AG04449 (cell line): ENCODE data around the gene NOX5.

ENCODE experiments used
- CTCF ChIA-PET: fragments of 350-600 bp; formaldehyde crosslinking; extraction: SDS; loops from one replicate; lab custom pipeline; 2021; ENCODE audit warnings: antibody characterized with exemption; lab: Yijun Ruan, JAX
- POLR2A ChIA-PET: fragments of 400-600, 350-600 bp; formaldehyde crosslinking; extraction: SDS; loops from one replicate; lab custom pipeline; 2020; ENCODE audit warnings: antibody characterized with exemption, inconsistent platforms; lab: Yijun Ruan, JAX
- DNase-seq: peaks from one replicate; pipeline ENCODE4 v3.0.0-alpha.2; 2010; ENCODE audit warnings: low read depth, low spot score
- H3K4me3 ChIP-seq: 2 replicates; pipeline ENCODE4 v1.5.1; 2011; ENCODE audit warnings: low read depth, mild to moderate bottlenecking, control low read depth, low read length
- TF ChIP-seq, protein P1 (sequence below): IDR thresholded peaks from one replicate; pipeline ENCODE4 v1.5.1; 2011; ENCODE audit warnings: mild to moderate bottlenecking, moderate library complexity, low read length, control low read depth, inconsistent platforms; ENCODE audit not compliant: insufficient read depth; ENCODE audit errors: missing control alignments

NOX5 gene

DNA sequence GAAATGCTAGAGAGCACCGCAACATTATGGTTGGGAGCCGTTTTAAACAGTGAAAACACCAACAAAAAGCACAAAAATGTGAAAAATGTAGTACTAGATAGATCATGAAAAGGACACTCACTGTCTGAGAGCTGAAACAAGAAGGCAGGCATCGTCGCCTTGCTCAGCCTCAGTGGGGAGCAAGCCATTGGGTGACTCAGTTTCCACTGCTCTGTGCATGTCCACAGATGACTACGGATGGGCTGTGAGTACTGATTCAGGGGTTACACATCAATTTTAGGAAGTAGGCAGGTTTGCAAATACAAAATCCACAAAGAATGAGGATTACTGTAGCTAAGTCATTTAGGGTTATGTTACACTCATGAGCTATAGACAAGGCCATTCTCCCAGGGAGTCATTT, 10.8 kb downstream of the NOX5 start:
- ChIA-PET POLR2A (interaction anchor here (1.1 kb wide), 1 partner anchor 9 kb away, joined by 4 read pairs; no protein-coding TSS in a partner anchor), CTCF (interaction anchor here (1.3 kb wide), 1 partner anchor 201 kb away, joined by 3 read pairs; no protein-coding TSS in a partner anchor)
- TF ChIP-seq, protein P1, sequence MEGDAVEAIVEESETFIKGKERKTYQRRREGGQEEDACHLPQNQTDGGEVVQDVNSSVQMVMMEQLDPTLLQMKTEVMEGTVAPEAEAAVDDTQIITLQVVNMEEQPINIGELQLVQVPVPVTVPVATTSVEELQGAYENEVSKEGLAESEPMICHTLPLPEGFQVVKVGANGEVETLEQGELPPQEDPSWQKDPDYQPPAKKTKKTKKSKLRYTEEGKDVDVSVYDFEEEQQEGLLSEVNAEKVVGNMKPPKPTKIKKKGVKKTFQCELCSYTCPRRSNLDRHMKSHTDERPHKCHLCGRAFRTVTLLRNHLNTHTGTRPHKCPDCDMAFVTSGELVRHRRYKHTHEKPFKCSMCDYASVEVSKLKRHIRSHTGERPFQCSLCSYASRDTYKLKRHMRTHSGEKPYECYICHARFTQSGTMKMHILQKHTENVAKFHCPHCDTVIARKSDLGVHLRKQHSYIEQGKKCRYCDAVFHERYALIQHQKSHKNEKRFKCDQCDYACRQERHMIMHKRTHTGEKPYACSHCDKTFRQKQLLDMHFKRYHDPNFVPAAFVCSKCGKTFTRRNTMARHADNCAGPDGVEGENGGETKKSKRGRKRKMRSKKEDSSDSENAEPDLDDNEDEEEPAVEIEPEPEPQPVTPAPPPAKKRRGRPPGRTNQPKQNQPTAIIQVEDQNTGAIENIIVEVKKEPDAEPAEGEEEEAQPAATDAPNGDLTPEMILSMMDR, result no peak
- no peak overlapping the region for H3K4me3 ChIP-seq
- no peak for DNase-seq

DNA sequence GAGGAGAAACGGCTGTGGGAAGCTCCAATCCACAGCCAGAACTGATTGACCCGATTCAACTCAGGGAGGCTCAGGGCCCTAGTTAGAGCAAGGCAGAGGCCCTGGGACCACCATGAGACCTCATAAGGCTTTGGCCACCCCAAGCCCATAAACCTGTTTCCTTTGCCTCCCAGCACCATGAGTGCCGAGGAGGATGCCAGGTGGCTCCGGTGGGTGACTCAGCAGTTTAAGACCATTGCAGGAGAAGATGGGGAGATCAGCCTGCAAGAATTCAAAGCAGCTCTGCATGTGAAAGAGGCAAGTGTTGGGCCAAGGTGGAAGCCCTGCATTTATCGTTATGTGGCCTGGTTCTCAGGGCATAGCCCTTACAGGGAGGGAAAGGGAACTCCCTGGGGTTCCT, 11.9 kb downstream of the NOX5 start:
- ChIA-PET CTCF (interaction anchor here (1.3 kb wide), 1 partner anchor 200 kb away, joined by 3 read pairs; no protein-coding TSS in a partner anchor), POLR2A (interaction anchor here (1.1 kb wide), 1 partner anchor 8 kb away, joined by 4 read pairs; no protein-coding TSS in a partner anchor)
- DNase-seq, result no peak
- TF ChIP-seq, protein P1, result no peak
- no peak overlapping the region for H3K4me3 ChIP-seq

DNA sequence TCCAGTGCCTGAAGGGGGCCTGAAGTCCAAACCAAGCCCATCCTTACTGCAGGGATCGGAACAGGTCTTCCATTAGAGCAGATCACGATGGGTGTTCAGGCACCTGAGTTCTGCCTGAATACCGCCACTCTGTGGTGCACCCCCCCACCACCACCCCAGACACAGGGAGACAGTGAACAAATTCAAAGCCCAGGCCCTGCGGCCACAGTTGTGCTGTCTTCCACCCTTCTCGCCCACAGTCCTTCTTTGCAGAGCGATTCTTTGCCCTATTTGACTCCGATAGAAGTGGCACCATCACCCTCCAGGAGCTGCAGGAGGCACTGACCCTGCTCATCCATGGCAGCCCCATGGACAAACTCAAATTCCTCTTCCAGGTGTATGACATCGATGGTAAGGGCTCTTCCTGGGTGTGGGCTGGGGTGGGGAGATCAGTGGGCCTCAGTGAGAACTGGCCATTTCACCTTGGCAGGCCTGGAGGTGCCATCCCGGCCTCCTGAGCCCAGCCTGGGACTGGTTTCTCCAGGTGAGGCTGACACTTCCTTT, 13.6 kb downstream of the NOX5 start:
- DNase-seq, result no peak
- POLR2A ChIA-PET, result no interaction called here
- H3K4me3 ChIP-seq, result no peak overlapping the region
- TF ChIP-seq, protein P1, result no peak
- CTCF ChIA-PET, result no interaction called here

DNA sequence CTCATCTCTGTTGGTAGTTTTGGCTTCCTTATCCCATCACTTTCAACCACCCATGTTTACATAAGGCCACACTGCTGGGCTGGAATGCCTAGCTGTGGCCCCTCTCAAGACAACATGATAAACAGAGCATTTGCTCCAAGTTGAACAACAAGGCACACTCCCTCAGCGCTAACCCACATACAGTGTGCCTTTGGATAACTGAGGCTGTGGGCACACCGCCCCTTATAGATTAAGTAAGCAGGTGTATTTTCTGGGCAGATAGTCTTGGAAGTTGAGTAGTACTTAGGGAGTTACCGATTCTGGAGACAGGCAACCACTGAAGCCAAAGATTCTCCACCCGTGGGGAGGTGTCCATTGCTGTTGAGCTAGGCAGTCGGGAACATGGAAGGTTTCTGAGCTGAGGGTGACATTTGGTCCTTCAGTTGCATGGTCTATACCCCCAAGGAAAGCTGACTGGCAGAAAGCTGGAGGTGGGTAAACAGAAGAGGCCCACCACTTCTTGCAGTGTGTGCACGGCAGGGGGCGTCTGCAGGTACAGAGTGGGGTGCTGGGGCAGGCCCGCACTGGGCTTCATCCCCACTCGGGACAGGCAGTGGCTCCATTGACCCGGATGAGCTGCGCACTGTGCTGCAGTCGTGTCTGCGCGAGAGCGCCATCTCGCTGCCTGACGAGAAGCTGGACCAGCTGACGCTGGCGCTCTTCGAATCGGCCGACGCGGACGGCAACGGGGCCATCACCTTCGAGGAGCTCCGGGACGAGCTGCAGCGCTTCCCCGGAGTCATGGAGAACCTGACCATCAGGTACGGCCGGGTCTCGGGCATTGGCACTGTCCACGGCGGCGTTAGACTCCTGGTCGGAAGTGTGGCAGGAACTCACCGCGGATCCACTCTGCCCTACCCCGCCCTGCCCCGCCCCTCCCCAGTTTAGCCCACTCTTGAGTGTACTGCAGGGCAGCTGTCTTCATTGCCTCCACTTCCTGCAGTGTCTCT, 16.8 kb downstream of the NOX5 start:
- no peak for DNase-seq
- TF ChIP-seq, protein P1, result peak; percentile 59
- POLR2A ChIA-PET, result no interaction called here
- H3K4me3 ChIP-seq, result peak overlapping the region; percentile 51
- CTCF ChIA-PET, result interaction anchor here (0.6 to 3.5 kb wide), 19 partner anchors 9 to 482 kb away, joined by 3 to 28 read pairs (median 3); no protein-coding TSS in a partner anchor

DNA sequence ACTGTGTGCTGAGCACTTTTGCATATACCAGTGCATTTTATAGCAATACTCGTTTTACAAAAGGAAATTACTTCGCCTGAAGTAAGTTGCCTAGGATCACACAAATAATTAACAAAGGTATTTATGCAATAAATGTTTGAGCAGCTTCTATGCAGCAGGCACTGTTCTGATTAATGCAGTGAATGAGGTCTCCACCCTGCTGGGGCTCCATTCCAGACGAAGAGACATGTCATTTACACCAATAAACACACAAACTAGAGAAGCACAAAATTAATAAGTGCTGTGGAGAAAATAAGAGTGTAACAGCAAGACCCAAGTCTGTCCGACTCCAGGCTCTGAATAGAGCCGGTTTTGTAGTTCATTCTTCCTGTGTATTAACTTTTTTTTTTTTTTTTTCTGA, 17.5 kb downstream of the NOX5 start:
- no peak overlapping the region; the same call in 1 of the 2 replicates for H3K4me3 ChIP-seq
- TF ChIP-seq, protein P1, result no peak
- CTCF ChIA-PET, result interaction anchor here (0.6 to 3.5 kb wide), 18 partner anchors 9 to 482 kb away, joined by 3 to 28 read pairs (median 4); no protein-coding TSS in a partner anchor
- POLR2A ChIA-PET, result no interaction called here
- DNase-seq, result no peak
